H1 (cell line): ENCODE data around the gene CACNA2D3. TPM values are rescaled to one million over a fixed set of nuclear protein-coding genes. Genes with fewer than 3 reads are reported as not detected.

Source experiments
- CTCF ChIA-PET: fragments of 300-600 bp; sonication (Branson Sonifier 250); formaldehyde crosslinking; loops from one replicate; lab custom pipeline; 2021; ENCODE audit not compliant: partially characterized antibody; lab: Charles Lee
- POLR2A ChIA-PET: fragments of 300-600 bp; sonication (Branson Sonifier 250); formaldehyde crosslinking; loops from one replicate; lab custom pipeline; 2021; ENCODE audit warnings: inconsistent platforms; ENCODE audit not compliant: partially characterized antibody; lab: Charles Lee
- DNase-seq, 2 experiments: peaks; one replicate each; pipeline versions ENCODE4 v3.0.0 to v3.0.0-alpha.2; 2010 to 2022; ENCODE audit warnings: low spot score in 2 of 2, low read depth in 1 of 2, mixed read lengths in 1 of 2
- FAIRE-seq: peaks from 2 replicates; lab custom pipeline; 2011; peaks lifted over from hg19 to GRCh38; lab: Jason Lieb, UNC
- H2AFZ ChIP-seq: 2 replicates; pipeline ENCODE4 v1.8.1; 2012; ENCODE audit warnings: low read length, inconsistent platforms
- H2AK5ac ChIP-seq: 2 replicates; pipeline ENCODE4 v1.6.1; 2013; ENCODE audit warnings: low read depth, low read length
- H2BK120ac ChIP-seq: replicated peaks from 2 replicates; pipeline ENCODE3; 2013; ENCODE audit warnings: low read depth, low read length, inconsistent platforms
- H2BK12ac ChIP-seq: 2 replicates; pipeline ENCODE4 v1.6.1; 2013; ENCODE audit warnings: low read depth, low read length
- H2BK15ac ChIP-seq: 2 replicates; pipeline ENCODE4 v1.6.1; 2013; ENCODE audit warnings: low read length
- H2BK20ac ChIP-seq: 2 replicates; pipeline ENCODE4 v1.6.1; 2013; ENCODE audit warnings: low read length
- H2BK5ac ChIP-seq: 2 replicates; pipeline ENCODE4 v1.6.1; 2013; ENCODE audit warnings: low read depth, low read length
- H3K14ac ChIP-seq: 2 replicates; pipeline ENCODE4 v1.6.1; 2013; ENCODE audit warnings: inconsistent platforms; ENCODE audit not compliant: insufficient read length
- H3K18ac ChIP-seq: 2 replicates; pipeline ENCODE4 v1.6.1; 2013; ENCODE audit warnings: low read length; ENCODE audit errors: extremely low read depth
- H3K23ac ChIP-seq: 2 replicates; pipeline ENCODE4 v1.6.1; 2013; ENCODE audit warnings: inconsistent platforms; ENCODE audit not compliant: insufficient read length
- H3K23me2 ChIP-seq: 2 replicates; pipeline ENCODE4 v1.6.1; 2013; ENCODE audit warnings: low read depth, low read length
- H3K27ac ChIP-seq: 2 replicates; pipeline ENCODE4 v1.6.1; 2011; ENCODE audit warnings: low read depth, low read length, inconsistent platforms
- H3K27me3 ChIP-seq, 4 experiments: replicated peaks in 1 of 4; 1 replicate in 1 of 4; 2 replicates in 3 of 4; pipeline versions ENCODE4 v1.6.1 to v1.8.1; 2011 to 2013; ENCODE audit warnings: low read length in 3 of 4, mild to moderate bottlenecking in 3 of 4, inconsistent platforms in 2 of 4, mixed read lengths in 2 of 4, moderate library complexity in 1 of 4; ENCODE audit not compliant: control insufficient read depth in 3 of 4, insufficient read depth in 3 of 4; ENCODE audit errors: extremely low read depth in 1 of 4
- H3K36me3 ChIP-seq, 4 experiments: 2 replicates each; pipeline versions ENCODE4 v1.6.1 to v1.8.1; 2011 to 2013; ENCODE audit warnings: mild to moderate bottlenecking in 4 of 4, low read length in 3 of 4, moderate library complexity in 2 of 4, control low read depth in 1 of 4, inconsistent platforms in 1 of 4; ENCODE audit not compliant: insufficient read depth in 4 of 4, control insufficient read depth in 2 of 4
- H3K4ac ChIP-seq: replicated peaks from 2 replicates; pipeline ENCODE3; 2013; ENCODE audit warnings: low read length, low read depth, mixed read lengths, inconsistent platforms; ENCODE audit not compliant: insufficient read length
- H3K4me1 ChIP-seq, 4 experiments: replicated peaks in 1 of 4; 1 replicate in 1 of 4; 2 replicates in 3 of 4; pipeline versions ENCODE4 v1.6.1 to v1.8.1; 2011 to 2013; ENCODE audit warnings: low read length in 3 of 4, inconsistent platforms in 2 of 4, mixed read lengths in 1 of 4; ENCODE audit not compliant: insufficient read depth in 4 of 4, control insufficient read depth in 3 of 4
- H3K4me2 ChIP-seq, 2 experiments: 2 replicates each; pipeline versions ENCODE4 v1.6.1 to v1.8.1; 2011 to 2013; ENCODE audit warnings: low read depth in 2 of 2, low read length in 2 of 2, control low read depth in 1 of 2, inconsistent platforms in 1 of 2, mild to moderate bottlenecking in 1 of 2; ENCODE audit not compliant: insufficient read depth in 1 of 2
- H3K4me3 ChIP-seq, 4 experiments: fragments of 200-600, 300-600 bp in 1 of 4; sonication (generic), shearing (Covaris generic), sonication (Bioruptor Twin) in 1 of 4; 2 replicates each; pipeline versions ENCODE4 v1.5.1 to v1.8.1; 2011 to 2016; ENCODE audit warnings: low read length in 4 of 4, low read depth in 3 of 4, control low read depth in 2 of 4, inconsistent platforms in 2 of 4, mild to moderate bottlenecking in 2 of 4, mixed read lengths in 1 of 4, moderate library complexity in 1 of 4; ENCODE audit not compliant: insufficient read depth in 2 of 4; ENCODE audit errors: extremely low read depth in 1 of 4
- H3K56ac ChIP-seq: replicated peaks from 2 replicates; pipeline ENCODE3; 2013; ENCODE audit warnings: low read depth, mild to moderate bottlenecking, mixed read lengths, low read length, inconsistent platforms; ENCODE audit not compliant: insufficient read length
- H3K79me1 ChIP-seq: 2 replicates; pipeline ENCODE4 v1.6.1; 2013; ENCODE audit warnings: low read depth, low read length, control low read depth
- H3K79me2 ChIP-seq, 2 experiments: 2 replicates each; pipeline versions ENCODE4 v1.6.1 to v1.8.1; 2012 to 2013; ENCODE audit warnings: low read length in 2 of 2, mild to moderate bottlenecking in 2 of 2, inconsistent platforms in 1 of 2; ENCODE audit not compliant: insufficient read depth in 2 of 2, control insufficient read depth in 1 of 2
- H3K9ac ChIP-seq, 4 experiments: replicated peaks in 1 of 4; 1 replicate in 1 of 4; 2 replicates in 3 of 4; pipeline versions ENCODE4 v1.6.1 to v1.8.1; 2011 to 2013; ENCODE audit warnings: low read depth in 3 of 4, low read length in 3 of 4, control low read depth in 2 of 4, mild to moderate bottlenecking in 2 of 4, moderate library complexity in 2 of 4, inconsistent platforms in 1 of 4; ENCODE audit errors: extremely low read depth in 1 of 4
- H3K9me3 ChIP-seq, 2 experiments: 2 replicates each; pipeline versions ENCODE4 v1.6.1 to v1.8.1; 2012 to 2013; ENCODE audit warnings: mild to moderate bottlenecking in 2 of 2, moderate library complexity in 2 of 2, control low read depth in 1 of 2, inconsistent platforms in 1 of 2, low read depth in 1 of 2, low read length in 1 of 2, mixed read lengths in 1 of 2; ENCODE audit not compliant: insufficient read depth in 2 of 2
- H4K20me1 ChIP-seq, 2 experiments: replicated peaks in 1 of 2; 2 replicates each; pipeline versions ENCODE3 to v1.8.1; 2011 to 2013; ENCODE audit warnings: inconsistent platforms in 2 of 2, low read length in 2 of 2, mild to moderate bottlenecking in 1 of 2; ENCODE audit not compliant: insufficient read depth in 2 of 2, control insufficient read depth in 1 of 2
- H4K5ac ChIP-seq: 2 replicates; pipeline ENCODE4 v1.6.1; 2013; ENCODE audit warnings: low read length, low read depth, mixed read lengths, inconsistent platforms; ENCODE audit not compliant: insufficient read length
- H4K8ac ChIP-seq: 2 replicates; pipeline ENCODE4 v1.8.0; 2013; ENCODE audit warnings: mild to moderate bottlenecking, moderate library complexity, low read length, inconsistent platforms; ENCODE audit not compliant: insufficient read depth; ENCODE audit errors: extremely low read depth
- H4K91ac ChIP-seq: replicated peaks from 2 replicates; pipeline ENCODE3; 2013; ENCODE audit warnings: low read length, mixed read lengths, inconsistent platforms; ENCODE audit not compliant: insufficient read length
- CBX5 ChIP-seq: fragments of 300-800, 300-1000 bp; sonication (generic); IDR thresholded peaks from 2 replicates; pipeline ENCODE4 v1.7.1; 2016; ENCODE audit warnings: antibody characterized with exemption, low read length, low read depth
- CHD1 ChIP-seq: IDR thresholded peaks from 2 replicates; pipeline ENCODE4 v1.6.1; 2012; ENCODE audit warnings: low read depth, low read length, improper control_type of control experiment
- CREB1 ChIP-seq: IDR thresholded peaks from 2 replicates; pipeline ENCODE4 v1.6.1; 2012; ENCODE audit warnings: inconsistent platforms
- GTF2F1 ChIP-seq: IDR thresholded peaks from 2 replicates; pipeline ENCODE4 v1.6.1; 2012; ENCODE audit warnings: low read depth, low read length, improper control_type of control experiment, borderline replicate concordance
- JUN ChIP-seq: IDR thresholded peaks from 2 replicates; pipeline ENCODE4 v1.6.1; 2011; ENCODE audit warnings: low read depth, mild to moderate bottlenecking, improper control_type of control experiment, low read length
- NANOG ChIP-seq: IDR thresholded peaks from 2 replicates; pipeline ENCODE4 v1.6.1; 2011; ENCODE audit warnings: low read length, low read depth, mild to moderate bottlenecking, inconsistent platforms; ENCODE audit not compliant: insufficient read depth, poor library complexity, severe bottlenecking
- SP4 ChIP-seq: IDR thresholded peaks from 2 replicates; pipeline ENCODE4 v1.6.1; 2012; ENCODE audit warnings: low read length, inconsistent platforms
- WGBS, 2 experiments: shearing (Covaris generic) in 1 of 2; methylation state at CpG; one replicate each; pipeline versions ENCODE4 v1.1.6 to v1.1.7; 2013 to 2015; ENCODE audit warnings: low lambda C conversion rate in 2 of 2, mixed read lengths in 2 of 2, inconsistent platforms in 1 of 2, low coverage in 1 of 2, missing lambda C conversion rate in 1 of 2; ENCODE audit not compliant: insufficient replicate concordance in 2 of 2, insufficient coverage in 1 of 2, insufficient read length in 1 of 2; ENCODE audit errors: extremely low coverage in 1 of 2, missing lambda C conversion rate in 1 of 2; 5-methylcytosine and 5-hydroxymethylcytosine counted together
- polyA plus RNA-seq, 7 experiments: library from polyadenylated mRNA; depleted of rRNA in 3 of 7; stranded (reverse) in 5 of 7; unstranded in 2 of 7; fragments of >200 nt in 5 of 7; fragments of 200-250 nt in 2 of 7; gene quantifications; 1 replicate in 5 of 7; 2 replicates in 1 of 7; 4 replicates in 1 of 7; pipeline versions ENCODE4 v1.2.1 to v1.2.3, GENCODE V29; 2011 to 2013; ENCODE audit warnings: missing spikeins in 2 of 7, mixed read lengths in 2 of 7
- total RNA-seq: library from RNA; stranded (reverse); fragmentation: NEBNext Ultra II Directional; extraction: Animal tissue kit (Norgen Biotek cat#: 25700); gene quantifications from 2 replicates; pipeline ENCODE4 v1.2.1, GENCODE V29; 2021

The CACNA2D3 gene
- total and polyA plus RNA-seq, 2 of the 8 experiments (the other 6 are each of a cell fraction or from before 2014, with no cell fraction given) = 1.5 to 1.8 TPM

DNA sequence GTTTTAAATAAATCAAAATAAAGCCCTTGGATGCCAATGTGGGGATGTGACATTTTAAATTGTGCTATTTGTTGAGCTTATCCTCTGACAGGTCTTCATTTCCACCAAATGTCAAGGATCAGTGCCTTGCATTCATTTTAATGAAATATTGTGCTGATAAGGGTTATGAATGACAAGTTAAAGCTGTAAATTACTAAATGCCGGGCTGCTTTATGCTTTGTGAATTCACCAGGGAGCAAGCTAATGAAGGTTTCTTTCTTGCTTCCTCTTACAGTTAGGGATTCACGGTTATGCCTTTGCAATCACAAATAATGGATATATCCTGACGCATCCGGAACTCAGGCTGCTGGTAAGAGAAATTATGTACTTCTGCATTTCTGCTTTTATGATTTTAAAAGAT, 723.8 kb downstream of the CACNA2D3 start:
- 98% methylated on average over 4 of the region's 4 CpGs; no CpG with 5 or more reads in 1 of the 2 experiments for WGBS, 2 experiments
- POLR2A ChIA-PET = interaction anchor here (0.6 kb wide), 2 partner anchors 9 to 19 kb away, joined by 3 to 9 read pairs; no protein-coding TSS in a partner anchor
- H3K9me3 ChIP-seq = no peaks in the 10 kb centered on the region

More for the DNA sequence above, 723.8 kb downstream of the CACNA2D3 start:
- Histone ChIP-seq H3K4me3 (no peak overlapping the region), H3K4ac (no peak overlapping the region), H3K27ac (no peak overlapping the region), H2AK5ac (no peak overlapping the region), H2BK5ac (no peak overlapping the region), H3K4me2 (no peak overlapping the region), H4K8ac (no peak overlapping the region), H3K14ac (no peak overlapping the region), H2BK120ac (no peak overlapping the region), H2AFZ (no peak overlapping the region), H3K9ac (no peak overlapping the region), H3K18ac (no peak overlapping the region), H3K79me2 (no peaks in the 10 kb centered on the region), H3K56ac (no peak overlapping the region), H3K23me2 (no peaks in the 10 kb centered on the region), H4K5ac (no peak overlapping the region), H2BK20ac (no peak overlapping the region), H4K91ac (no peak overlapping the region), H2BK15ac (no peak overlapping the region), H3K27me3 (no peaks in the 10 kb centered on the region), H4K20me1 (no peaks in the 10 kb centered on the region), H3K36me3 (no peaks in the 10 kb centered on the region), H2BK12ac (no peak overlapping the region), H3K4me1 (no peaks in the 10 kb centered on the region), H3K23ac (no peak overlapping the region), H3K79me1 (no peaks in the 10 kb centered on the region; the same call in 1 of the 2 replicates)
- CTCF ChIA-PET = interaction anchor here (0.7 to 8.7 kb wide), 5 partner anchors 15 to 412 kb away, joined by 3 to 70 read pairs (median 5); no protein-coding TSS in a partner anchor
- no peak for DNase-seq
- FAIRE-seq = no peak
- TF ChIP-seq JUN (no peak), GTF2F1 (no peak), SP4 (no peak), CBX5 (no peak), CREB1 (no peak), NANOG (no peak), CHD1 (no peak)
